Stimulated activated naive CD4-positive, alpha-beta T cell (primary cell): ENCODE measurements around the gene TMEM43.

Experiments used
- DNase-seq, 6 experiments: peaks; one replicate each; lab custom pipeline; 2025; lab: John Stamatoyannopoulos, UW

TMEM43 gene

GRCh38 chr3:14178247-14179113 is 53.6 kb downstream of the TMEM43 start, which contains the start of the genes LSM3 and XPC:
LSM3 (plus strand) TSS chr3:14178817; CDS start chr3:14178861, 44 bp downstream.
XPC (minus strand) TSS chr3:14178601; CDS start chr3:14178568, 33 bp downstream.
- peak; percentile 96 to 99 (median 98) for DNase-seq

- DNase-seq = peak in 1 of 6 experiments; percentile 52
These were observed 54.2 kb downstream of the TMEM43 start for GRCh38 chr3:14179114-14179465.

GRCh38 chr3:14179795-14180194 is 54.9 kb downstream of the TMEM43 start:
- DNase-seq = no peak

- no peak for DNase-seq
These were observed 56.4 kb downstream of the TMEM43 start for GRCh38 chr3:14181253-14181652.

- DNase-seq = no peak
These were observed 58.2 kb downstream of the TMEM43 start for GRCh38 chr3:14183015-14183577.

GRCh38 chr3:14186854-14187458 is 62.1 kb downstream of the TMEM43 start:
- DNase-seq = no peak

- DNase-seq = no peak
These were observed 63.3 kb downstream of the TMEM43 start for GRCh38 chr3:14188041-14188754.
